GM18868 (cell line): Measurements from ENCODE around the gene TTC34.
"Not testable (repeated sequence)": the region's sequence is repeated elsewhere in the genome, so short reads cannot be mapped to it uniquely, and the experiment has no call there.

Experiments used
- ATAC-seq: cut with Tn5 transposase; IDR thresholded peaks from one replicate; pipeline ENCODE4 v1.9.1; 2021; ENCODE audit warnings: mild to moderate bottlenecking, moderate library complexity; ENCODE audit not compliant: unreplicated experiment

TTC34 gene

DNA sequence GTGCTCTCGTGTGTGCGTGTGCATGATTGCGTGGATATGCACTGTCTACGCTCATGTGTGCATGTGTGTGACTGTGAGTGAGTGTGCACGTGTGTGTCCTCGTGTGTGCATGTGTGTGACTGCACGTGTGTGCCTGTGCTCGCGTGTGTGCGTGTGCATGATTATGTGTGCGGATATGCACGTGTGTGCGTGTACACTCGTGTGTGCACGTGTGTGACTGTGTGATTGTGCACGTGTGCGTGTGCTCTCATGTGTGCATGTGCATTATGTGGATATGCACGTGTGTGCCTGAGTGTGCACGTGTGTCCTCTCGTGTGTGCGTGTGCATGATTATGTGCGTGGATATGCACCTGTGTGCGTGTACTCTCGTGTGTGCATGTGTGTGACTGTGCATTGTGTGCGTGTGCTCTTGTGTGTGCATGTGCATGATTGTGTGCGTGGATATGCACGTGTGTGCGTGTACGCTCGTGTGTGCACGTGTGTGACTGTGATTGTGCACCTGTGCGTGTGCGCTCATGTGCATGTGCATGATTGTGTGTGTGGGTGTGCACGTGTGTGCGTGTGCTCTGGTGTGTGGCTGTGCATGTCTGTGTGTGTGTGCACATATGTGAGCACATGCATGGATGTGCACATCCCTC, 170.9 kb downstream of the TTC34 start:
- no peak for ATAC-seq

- ATAC-seq, result no peak
Observed at GRCh38 chr1:2629627-2630497, 171.6 kb downstream of the TTC34 start.

DNA sequence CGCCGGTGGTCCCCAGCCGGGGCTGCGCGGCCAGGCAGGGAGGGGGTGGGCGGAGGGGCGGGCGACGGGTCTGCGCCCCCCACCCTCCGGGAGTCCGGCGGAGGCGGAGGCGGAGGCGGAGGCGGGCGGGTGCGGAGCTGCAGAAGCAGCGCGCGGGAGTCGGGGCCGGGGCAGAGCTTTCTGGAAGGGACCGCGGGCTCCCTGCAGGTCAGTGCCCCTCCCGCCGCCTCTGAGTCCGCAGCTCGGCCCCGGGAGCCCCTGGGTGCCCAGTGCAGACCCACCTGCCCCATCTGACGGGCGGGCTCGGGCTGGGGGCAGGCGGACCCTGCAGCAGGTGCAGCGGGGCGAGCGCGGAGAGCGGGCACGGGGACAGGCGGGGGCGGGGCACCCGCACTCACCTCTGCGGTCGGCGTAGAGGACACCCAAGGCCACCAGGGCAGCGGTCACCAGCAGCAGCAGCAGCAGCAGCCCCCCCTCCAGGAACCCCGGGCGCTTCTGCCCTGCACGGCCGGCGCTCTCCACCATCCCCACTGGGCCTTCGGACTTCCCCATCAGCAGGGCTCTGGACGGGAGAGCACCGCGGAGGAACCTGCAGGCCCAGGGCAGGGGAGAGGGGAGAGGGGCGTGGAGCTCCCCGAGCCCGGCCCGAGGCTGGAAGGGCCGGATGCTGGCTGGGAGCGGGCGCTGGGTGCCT, 172.4 kb downstream of the TTC34 start:
- ATAC-seq, result no peak

- no peak for ATAC-seq
Observed at GRCh38 chr1:2628191-2628932, 173.1 kb downstream of the TTC34 start.

- ATAC-seq, result no peak
Observed at GRCh38 chr1:2627746-2628145, 173.7 kb downstream of the TTC34 start.

- ATAC-seq, result not testable (repeated sequence)
Observed at GRCh38 chr1:2625748-2626147, 175.7 kb downstream of the TTC34 start.

DNA sequence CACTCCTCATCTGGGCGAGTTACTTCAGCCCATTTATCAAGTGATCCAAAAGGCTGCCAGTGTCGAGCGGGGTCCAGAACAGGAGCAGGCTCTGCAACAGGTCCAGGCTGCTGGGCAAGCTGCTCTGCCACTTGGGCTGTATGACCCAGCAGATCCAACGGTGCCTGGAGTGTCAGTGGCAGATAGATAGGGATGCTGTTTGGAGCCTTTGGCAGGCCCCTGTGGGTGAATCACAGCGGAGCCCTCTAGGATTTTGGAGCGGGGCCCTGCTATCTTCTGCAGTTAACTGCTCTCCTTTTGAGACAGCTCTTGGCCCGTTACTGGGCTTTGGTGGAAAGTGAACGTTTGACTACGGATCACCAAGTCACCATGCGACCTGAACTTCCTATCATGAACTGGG, 176.2 kb downstream of the TTC34 start:
- ATAC-seq, result no peak

DNA sequence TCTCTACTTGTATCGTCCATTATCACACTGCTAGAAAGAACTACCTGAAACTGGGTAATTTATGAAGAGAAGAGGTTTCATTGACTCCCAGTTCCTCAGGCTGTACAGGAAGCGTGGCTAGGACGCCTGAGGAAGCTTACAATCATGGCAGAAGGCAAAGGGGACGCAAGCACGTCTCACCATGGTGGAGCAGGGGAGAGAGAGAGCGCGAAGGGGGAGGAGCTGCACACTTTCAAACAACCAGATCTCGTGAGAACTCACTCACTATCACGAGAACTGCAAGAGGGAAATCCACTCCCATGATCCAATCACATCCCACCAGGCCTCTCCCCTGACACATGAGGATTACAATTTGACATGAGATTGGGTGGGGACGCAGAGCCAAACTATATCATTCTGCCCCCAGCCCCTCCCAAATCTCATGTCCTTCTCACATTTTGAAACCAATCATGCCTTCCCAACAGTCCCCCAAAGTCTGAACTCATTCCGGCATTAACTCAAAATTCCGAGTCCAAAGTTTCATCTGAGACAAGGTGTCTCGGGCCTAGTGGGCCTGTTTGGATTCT, 176.7 kb downstream of the TTC34 start:
- no peak for ATAC-seq

GRCh38 chr1:2623571-2624337, 177.7 kb downstream of the TTC34 start:
- ATAC-seq, result no peak

GRCh38 chr1:2617971-2618470, 183.5 kb downstream of the TTC34 start:
- ATAC-seq, result no peak

DNA sequence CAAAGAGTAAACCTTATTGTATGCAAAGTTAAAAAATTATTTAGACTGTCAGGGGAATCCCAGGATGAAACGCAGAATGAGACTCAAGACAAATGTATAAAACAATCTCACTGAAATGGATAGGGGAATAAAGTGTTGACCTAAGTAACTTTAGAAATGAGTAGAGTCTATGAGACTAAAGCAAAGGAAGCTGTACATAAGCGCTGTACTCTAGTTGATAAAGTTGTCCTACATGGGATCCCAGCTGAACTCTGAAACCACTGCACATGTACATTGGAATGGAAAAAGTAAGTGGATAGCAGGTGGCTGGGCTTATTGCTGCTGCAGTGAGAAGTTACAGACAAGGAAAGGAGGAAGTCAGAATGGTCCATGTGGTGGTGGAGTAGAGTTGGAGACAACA, 187.3 kb downstream of the TTC34 start:
- ATAC-seq, result no peak

DNA sequence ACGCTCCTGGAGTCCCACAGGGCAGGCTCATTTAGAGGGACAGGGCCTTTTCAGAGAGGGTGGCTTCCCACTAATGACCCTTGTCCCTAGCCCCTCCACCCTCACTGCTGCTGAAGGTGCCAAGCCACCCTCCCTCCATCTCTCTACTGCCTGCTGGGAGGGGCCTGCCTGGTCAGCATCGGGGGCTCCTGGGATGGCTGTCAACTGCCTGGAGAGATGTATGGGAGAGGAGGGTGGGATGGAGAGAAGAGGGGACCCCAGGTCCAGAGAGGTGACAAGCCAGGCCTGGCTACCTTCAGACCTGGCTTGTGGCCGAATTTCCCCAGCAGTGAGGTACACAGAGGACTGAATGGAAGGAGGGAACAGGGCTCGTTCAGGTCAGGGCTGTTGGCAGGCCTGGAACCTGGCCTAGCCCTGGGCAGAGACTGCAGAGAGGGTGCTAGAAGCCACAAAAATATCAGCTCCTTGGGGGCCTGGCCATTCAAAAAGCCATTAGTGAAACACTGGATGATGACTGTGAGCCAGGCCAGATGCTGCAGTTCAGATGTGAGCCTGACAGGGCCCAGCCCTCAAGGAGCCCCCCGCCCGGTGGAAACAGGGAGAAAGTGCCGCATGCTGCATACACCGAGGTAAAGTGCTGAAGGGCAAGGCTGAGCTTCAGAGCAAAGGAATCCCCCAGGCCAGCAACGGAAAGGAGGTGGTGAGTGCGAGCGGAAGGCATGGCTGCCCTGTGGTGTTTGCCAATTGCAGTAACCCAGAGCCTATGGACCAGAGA, 188.7 kb downstream of the TTC34 start:
- no peak for ATAC-seq

- ATAC-seq, result no peak
Observed at GRCh38 chr1:2611621-2612437, 189.7 kb downstream of the TTC34 start.

- no peak for ATAC-seq
Observed at GRCh38 chr1:2611031-2611501, 190.4 kb downstream of the TTC34 start.

DNA sequence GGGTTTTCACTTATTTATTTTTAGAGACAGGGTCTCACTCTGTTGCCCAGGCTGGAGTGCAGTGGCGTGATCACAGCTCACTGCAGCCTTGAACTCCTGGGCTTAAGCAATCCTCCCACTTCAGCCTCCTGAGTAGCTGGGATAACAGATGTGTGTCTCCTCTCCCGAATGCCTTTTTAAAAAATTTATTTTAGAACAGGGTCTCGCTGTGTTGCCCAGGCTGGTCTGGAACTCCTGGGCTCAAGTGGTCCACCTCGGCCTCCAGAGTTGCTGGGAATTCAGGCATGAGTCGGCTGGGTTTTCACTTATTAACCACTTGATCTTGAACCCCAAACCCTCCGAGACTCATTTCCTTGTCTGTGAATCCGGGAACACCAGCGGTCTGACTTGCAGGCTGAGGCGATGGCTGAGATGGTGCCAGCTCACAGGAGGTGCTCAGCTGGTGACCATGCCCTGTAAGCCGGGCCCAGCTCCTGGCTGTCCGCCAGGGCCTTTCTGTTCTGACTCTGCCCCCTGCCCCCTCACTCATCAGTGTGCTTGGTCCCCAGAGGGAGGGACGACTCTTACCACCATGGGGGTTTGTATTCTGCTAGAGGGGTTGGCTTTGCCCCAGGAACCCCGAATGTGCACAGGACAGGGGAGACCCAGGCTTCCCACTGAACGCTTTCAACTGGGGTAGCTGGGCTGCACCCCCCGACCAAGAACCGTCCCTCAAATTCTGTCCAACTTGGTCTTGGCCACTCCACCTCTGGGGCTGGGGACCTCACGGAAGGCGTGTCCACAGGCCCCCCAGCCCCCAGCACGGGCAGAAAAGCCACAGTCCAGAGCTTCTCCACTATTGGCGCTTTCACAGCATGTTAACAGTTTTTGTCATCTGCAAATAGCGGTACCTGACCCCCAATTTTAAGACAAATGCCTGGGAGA, 191.2 kb downstream of the TTC34 start:
- no peak for ATAC-seq

- ATAC-seq, result no peak
Observed at GRCh38 chr1:2609319-2610035, 192.0 kb downstream of the TTC34 start.
